IPS DF 4.7 (cell line): ENCODE results near the gene AJM1.
"Not testable (repeated sequence)": the region's sequence is repeated elsewhere in the genome, so short reads cannot be mapped to it uniquely, and the experiment has no call there.

Experiments
- DNase-seq: peaks from one replicate; pipeline ENCODE4 v3.0.0-alpha.2; 2013; ENCODE audit warnings: low spot score; ENCODE audit errors: extremely low read depth

AJM1 gene

GRCh38 chr9:136854113-136854841 lies 12.0 kb downstream of the AJM1 start:
- DNase-seq, result no peak

- DNase-seq, result no peak
These were observed 12.7 kb downstream of the AJM1 start for GRCh38 chr9:136854842-136855460.

- DNase-seq, result no peak
These were observed 13.3 kb downstream of the AJM1 start for GRCh38 chr9:136855461-136856078.

GRCh38 chr9:136856079-136856476 lies 13.8 kb downstream of the AJM1 start:
- DNase-seq, result no peak

- no peak for DNase-seq
These were observed 14.4 kb downstream of the AJM1 start for GRCh38 chr9:136856541-136857141.

DNA sequence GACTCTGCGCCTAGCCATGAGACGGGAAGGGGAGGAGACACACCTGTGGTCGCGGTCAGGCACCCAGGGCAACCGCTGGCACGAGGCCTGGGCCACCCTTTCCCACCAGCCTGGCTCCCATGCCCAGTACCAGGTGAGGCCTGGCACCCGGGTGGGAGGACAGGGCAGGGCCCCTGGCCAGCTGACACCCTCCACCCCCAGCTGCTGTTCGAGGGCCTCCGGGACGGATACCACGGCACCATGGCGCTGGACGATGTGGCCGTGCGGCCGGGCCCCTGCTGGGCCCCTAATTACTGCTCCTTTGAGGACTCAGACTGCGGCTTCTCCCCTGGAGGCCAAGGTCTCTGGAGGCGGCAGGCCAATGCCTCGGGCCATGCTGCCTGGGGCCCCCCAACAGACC lies 14.9 kb downstream of the AJM1 start:
- DNase-seq, result no peak

DNA sequence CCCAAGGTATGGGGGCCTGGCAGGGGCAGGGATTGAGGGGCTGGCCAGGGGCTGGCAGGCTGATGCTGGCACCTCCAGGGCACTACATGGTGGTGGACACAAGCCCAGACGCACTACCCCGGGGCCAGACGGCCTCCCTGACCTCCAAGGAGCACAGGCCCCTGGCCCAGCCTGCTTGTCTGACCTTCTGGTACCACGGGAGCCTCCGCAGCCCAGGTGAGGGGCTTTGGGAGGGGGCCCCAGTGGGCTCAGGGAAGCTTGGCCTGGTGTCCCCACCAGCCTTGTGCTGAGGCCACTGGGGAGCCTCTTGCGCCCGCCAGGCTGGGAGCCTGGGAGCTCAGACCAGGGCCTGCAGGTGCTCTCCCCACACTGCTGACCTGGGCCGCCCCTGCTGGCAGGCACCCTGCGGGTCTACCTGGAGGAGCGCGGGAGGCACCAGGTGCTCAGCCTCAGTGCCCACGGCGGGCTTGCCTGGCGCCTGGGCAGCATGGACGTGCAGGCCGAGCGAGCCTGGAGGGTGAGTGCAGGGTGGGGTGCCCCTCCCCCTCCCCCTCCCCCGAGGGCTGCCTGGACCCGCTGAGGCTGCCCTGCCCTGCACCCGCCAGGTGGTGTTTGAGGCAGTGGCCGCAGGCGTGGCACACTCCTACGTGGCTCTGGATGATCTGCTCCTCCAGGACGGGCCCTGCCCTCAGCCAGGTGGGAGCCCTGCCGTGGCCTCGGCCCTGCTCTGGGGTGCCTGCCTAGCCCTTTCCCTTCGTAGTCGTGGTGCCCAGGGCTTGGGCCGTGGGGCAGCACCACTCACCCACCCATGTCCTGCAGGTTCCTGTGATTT lies 15.5 kb downstream of the AJM1 start:
- no peak for DNase-seq

DNA sequence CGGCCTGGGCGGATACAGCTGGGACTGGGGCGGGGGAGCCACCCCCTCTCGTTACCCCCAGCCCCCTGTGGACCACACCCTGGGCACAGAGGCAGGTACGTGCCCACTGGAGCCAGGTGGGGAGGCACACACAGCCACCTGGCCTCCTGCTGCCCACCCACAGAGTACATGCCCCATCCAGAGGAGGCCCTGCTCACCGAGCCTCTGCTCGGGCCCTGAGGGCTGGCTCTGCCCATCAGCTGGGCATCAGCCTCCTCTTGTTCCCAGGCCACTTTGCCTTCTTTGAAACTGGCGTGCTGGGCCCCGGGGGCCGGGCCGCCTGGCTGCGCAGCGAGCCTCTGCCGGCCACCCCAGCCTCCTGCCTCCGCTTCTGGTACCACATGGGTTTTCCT lies 16.2 kb downstream of the AJM1 start:
- no peak for DNase-seq

DNA sequence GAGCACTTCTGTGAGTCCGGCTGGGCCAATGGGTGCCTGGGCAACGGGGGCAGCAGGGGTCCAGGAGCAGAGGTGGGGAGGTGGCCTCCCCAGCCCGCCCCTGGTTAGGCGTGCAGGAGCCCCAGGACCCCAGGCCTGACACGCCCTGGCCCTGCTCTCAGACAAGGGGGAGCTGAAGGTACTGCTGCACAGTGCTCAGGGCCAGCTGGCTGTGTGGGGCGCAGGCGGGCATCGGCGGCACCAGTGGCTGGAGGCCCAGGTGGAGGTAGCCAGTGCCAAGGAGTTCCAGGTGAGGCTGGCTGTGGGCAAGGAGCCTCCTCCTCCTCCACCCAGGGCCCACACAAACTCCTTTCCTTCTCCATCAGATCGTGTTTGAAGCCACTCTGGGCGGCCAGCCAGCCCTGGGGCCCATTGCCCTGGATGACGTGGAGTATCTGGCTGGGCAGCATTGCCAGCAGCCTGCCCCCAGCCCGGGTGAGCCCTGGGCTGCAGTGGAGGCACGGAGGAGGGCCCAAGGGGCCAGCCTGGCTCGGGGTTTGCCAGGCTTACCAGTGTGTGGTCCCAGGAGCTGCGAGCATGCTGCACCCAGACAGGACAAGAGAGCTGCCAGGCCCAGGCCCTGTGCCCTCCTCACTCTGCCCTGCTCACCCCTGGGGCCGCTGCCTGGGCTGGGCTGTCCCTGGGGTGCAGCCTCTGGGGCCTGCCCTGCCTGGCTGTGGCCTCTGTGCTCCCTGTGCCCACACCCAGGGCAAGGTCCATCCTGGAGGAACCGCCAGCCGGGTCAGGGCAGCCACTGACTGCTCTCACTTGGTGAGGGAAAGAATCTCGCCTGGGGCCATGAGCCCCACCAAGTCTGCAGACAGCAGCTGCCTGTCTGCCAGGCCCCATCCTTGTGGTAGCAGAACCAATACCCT lies 16.8 kb downstream of the AJM1 start:
- DNase-seq, result no peak

- DNase-seq, result no peak
These were observed 18.3 kb downstream of the AJM1 start for GRCh38 chr9:136860529-136860928.

GRCh38 chr9:136860933-136861873 lies 18.9 kb downstream of the AJM1 start:
- DNase-seq, result no peak

- DNase-seq, result no peak
These were observed 19.7 kb downstream of the AJM1 start for GRCh38 chr9:136861874-136862457.

DNA sequence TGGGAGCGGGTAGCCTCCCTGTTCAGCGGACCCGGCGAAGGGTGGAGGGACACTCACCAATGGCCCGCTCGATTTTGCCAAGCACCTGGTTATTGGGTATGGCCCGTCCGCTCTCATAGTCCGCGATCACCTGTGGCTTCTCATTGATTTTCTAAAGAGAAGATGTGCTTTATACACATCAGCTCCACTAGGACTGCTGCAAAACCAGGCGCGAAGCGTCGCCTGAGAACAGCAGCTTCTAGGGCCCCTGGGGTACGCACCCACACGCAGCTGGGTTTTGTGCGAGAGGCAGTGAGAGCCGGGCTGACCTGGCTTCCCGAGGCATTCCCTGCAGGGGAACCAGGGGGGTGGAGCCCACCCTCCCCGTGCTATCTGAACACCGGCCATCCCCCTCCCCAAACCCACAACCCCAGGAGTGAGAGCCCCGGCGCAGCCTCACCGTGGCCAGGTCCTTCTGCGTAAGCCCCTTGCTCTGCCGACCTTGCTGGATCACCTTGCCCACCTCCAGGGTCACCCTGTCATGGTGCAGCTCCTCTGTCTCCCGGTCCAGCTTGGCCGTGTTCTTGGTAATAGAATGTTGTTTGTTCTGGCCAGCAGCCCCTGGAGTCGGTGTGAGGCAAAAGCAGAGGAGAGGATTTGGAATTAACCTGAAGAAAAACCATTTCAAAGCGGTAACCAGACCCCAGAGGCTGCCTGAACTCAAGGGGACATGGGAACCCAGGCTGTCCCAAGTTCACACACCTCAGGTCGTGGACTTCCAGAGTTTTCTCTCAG lies 20.8 kb downstream of the AJM1 start:
- no peak for DNase-seq

DNA sequence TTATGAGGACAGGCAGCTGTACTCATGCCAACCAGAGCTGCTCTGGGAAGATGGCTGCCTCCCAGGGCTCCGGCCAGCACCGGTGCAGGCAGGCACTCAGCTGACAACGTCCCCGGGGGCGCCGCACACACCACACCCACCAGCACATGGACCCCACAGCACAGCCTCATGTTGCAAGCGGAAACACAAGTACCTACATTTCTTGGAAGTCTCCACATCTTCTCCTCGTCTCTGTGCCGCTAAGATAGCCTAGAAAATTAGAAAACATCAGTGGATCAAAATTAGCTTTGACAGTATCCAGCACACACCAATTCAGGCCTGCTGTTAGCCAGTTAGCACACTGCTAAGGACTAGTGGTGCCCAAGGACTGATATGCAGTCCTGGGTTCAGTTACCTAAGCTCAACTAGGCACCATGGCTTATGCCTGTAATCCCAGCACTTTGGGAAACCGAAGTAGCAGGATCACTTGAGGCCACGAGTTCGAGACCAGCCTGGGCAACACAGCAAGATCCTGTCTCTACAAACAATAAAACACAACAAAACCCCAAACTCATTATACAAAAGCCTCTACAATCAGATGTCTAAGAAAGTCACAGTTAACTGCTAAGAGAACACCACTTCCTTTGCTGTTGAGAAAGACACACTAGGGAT lies 21.5 kb downstream of the AJM1 start:
- DNase-seq, result no peak

GRCh38 chr9:136865041-136865767 lies 22.9 kb downstream of the AJM1 start:
- no peak for DNase-seq

- no peak for DNase-seq
These were observed 23.5 kb downstream of the AJM1 start for GRCh38 chr9:136865768-136866103.

GRCh38 chr9:136866898-136867421 lies 24.7 kb downstream of the AJM1 start:
- DNase-seq, result not testable (repeated sequence)
